HEK293 (cell line): ENCODE measurements around the gene SFXN1.

Experiments used
- CTCF ChIA-PET: fragments of 350-600 bp; formaldehyde crosslinking; extraction: SDS; loops from one replicate; lab custom pipeline; 2021; ENCODE audit warnings: antibody characterized with exemption; lab: Yijun Ruan, JAX
- POLR2A ChIA-PET: fragments of 300-600 bp; formaldehyde crosslinking; extraction: SDS; loops from one replicate; lab custom pipeline; 2020; ENCODE audit warnings: antibody characterized with exemption, inconsistent platforms; lab: Yijun Ruan, JAX
- H3K27ac ChIP-seq: fragments of 200-500 bp; sonication (Bioruptor generic); 2 replicates; pipeline ENCODE4 v1.5.1; 2014; ENCODE audit warnings: low read depth, low read length, control low read depth, inconsistent platforms; ENCODE audit errors: extremely low read depth
- H3K36me3 ChIP-seq, 2 experiments: fragments of 200-500 bp in 1 of 2; sonication (Bioruptor generic) in 1 of 2; 1 replicate in 1 of 2; 2 replicates in 1 of 2; pipeline ENCODE4 v1.5.1; 2014 to 2017; ENCODE audit warnings: inconsistent platforms in 2 of 2, low read length in 2 of 2; ENCODE audit not compliant: control insufficient read depth in 2 of 2, insufficient read depth in 1 of 2
- H3K4me1 ChIP-seq: fragments of 200-500 bp; sonication (Bioruptor generic); 2 replicates; pipeline ENCODE4 v1.5.1; 2014; ENCODE audit warnings: mild to moderate bottlenecking, low read length, inconsistent platforms; ENCODE audit not compliant: control insufficient read depth, insufficient read depth
- H3K4me3 ChIP-seq: 2 replicates; pipeline ENCODE4 v1.5.1; 2011; ENCODE audit warnings: low read depth, mild to moderate bottlenecking, control low read depth, low read length, moderate library complexity
- H3K9me3 ChIP-seq: fragments of 200-500 bp; sonication (Bioruptor generic); 2 replicates; pipeline ENCODE4 v1.5.1; 2014; ENCODE audit warnings: low read depth, low read length, inconsistent platforms; ENCODE audit not compliant: control insufficient read depth, insufficient read depth
- GLI4 ChIP-seq: fragments of 450-650 bp; formaldehyde crosslinking; IDR thresholded peaks from 2 replicates; pipeline ENCODE4 v1.5.1; 2016; ENCODE audit warnings: missing biosample characterization, missing genetic modification characterization
- GLIS2 ChIP-seq: fragments of 450-650 bp; formaldehyde crosslinking; IDR thresholded peaks from 2 replicates; pipeline ENCODE4 v1.5.1; 2016; ENCODE audit warnings: missing biosample characterization, missing genetic modification characterization
- OSR2 ChIP-seq: fragments of 450-650 bp; formaldehyde crosslinking; IDR thresholded peaks from 2 replicates; pipeline ENCODE4 v1.5.1; 2016; ENCODE audit warnings: missing biosample characterization, missing genetic modification characterization
- OVOL3 ChIP-seq: fragments of 450-650 bp; formaldehyde crosslinking; IDR thresholded peaks from 2 replicates; pipeline ENCODE4 v1.5.1; 2016; ENCODE audit warnings: missing biosample characterization, missing genetic modification characterization
- SCRT2 ChIP-seq: fragments of 450-650 bp; formaldehyde crosslinking; IDR thresholded peaks from 2 replicates; pipeline ENCODE4 v1.5.1; 2016; ENCODE audit warnings: missing biosample characterization, missing genetic modification characterization
- SP7 ChIP-seq: fragments of 450-650 bp; formaldehyde crosslinking; IDR thresholded peaks from 2 replicates; pipeline ENCODE4 v1.5.1; 2016; ENCODE audit warnings: missing biosample characterization, missing genetic modification characterization
- ZBTB6 ChIP-seq: fragments of 450-650 bp; formaldehyde crosslinking; IDR thresholded peaks from 2 replicates; pipeline ENCODE4 v1.5.1; 2017; ENCODE audit warnings: missing biosample characterization, missing genetic modification characterization
- ZBTB7A ChIP-seq: fragments of 450-650 bp; formaldehyde crosslinking; IDR thresholded peaks from 2 replicates; pipeline ENCODE4 v1.5.1; 2016; ENCODE audit warnings: low read depth, missing biosample characterization, missing genetic modification characterization
- ZIC2 ChIP-seq: fragments of 450-650 bp; formaldehyde crosslinking; IDR thresholded peaks from 2 replicates; pipeline ENCODE4 v1.5.1; 2016; ENCODE audit warnings: missing biosample characterization, missing genetic modification characterization
- ZNF133 ChIP-seq: fragments of 450-650 bp; formaldehyde crosslinking; IDR thresholded peaks from 2 replicates; pipeline ENCODE4 v1.5.1; 2016; ENCODE audit warnings: missing biosample characterization, missing genetic modification characterization
- ZNF146 ChIP-seq: fragments of 450-650 bp; formaldehyde crosslinking; IDR thresholded peaks from 2 replicates; pipeline ENCODE4 v1.5.1; 2016; ENCODE audit warnings: missing biosample characterization, missing genetic modification characterization
- ZNF155 ChIP-seq: fragments of 450-650 bp; formaldehyde crosslinking; IDR thresholded peaks from 2 replicates; pipeline ENCODE4 v1.5.1; 2016; ENCODE audit warnings: missing biosample characterization, missing genetic modification characterization
- ZNF157 ChIP-seq: fragments of 450-650 bp; formaldehyde crosslinking; IDR thresholded peaks from 2 replicates; pipeline ENCODE4 v1.5.1; 2016; ENCODE audit warnings: missing biosample characterization, missing genetic modification characterization
- ZNF23 ChIP-seq: fragments of 450-650 bp; formaldehyde crosslinking; IDR thresholded peaks from 2 replicates; pipeline ENCODE4 v1.5.1; 2016; ENCODE audit warnings: missing biosample characterization, missing genetic modification characterization, borderline replicate concordance
- ZNF239 ChIP-seq: fragments of 450-650 bp; formaldehyde crosslinking; IDR thresholded peaks from 2 replicates; pipeline ENCODE4 v1.5.1; 2016; ENCODE audit warnings: missing biosample characterization, missing genetic modification characterization
- ZNF24 ChIP-seq: fragments of 450-650 bp; formaldehyde crosslinking; IDR thresholded peaks from 2 replicates; pipeline ENCODE4 v1.5.1; 2016; ENCODE audit warnings: missing biosample characterization, missing genetic modification characterization
- ZNF513 ChIP-seq: fragments of 450-650 bp; IDR thresholded peaks from 2 replicates; pipeline ENCODE4 v1.5.1; 2018; ENCODE audit warnings: missing biosample characterization, missing genetic modification characterization
- ZNF555 ChIP-seq: fragments of 450-650 bp; formaldehyde crosslinking; conservative IDR thresholded peaks from 2 replicates; pipeline ENCODE4 v1.5.1; 2017; ENCODE audit warnings: missing biosample characterization, mild to moderate bottlenecking, missing genetic modification characterization, inconsistent platforms
- ZNF585B ChIP-seq: fragments of 450-650 bp; formaldehyde crosslinking; IDR thresholded peaks from 2 replicates; pipeline ENCODE4 v1.5.1; 2016; ENCODE audit warnings: missing biosample characterization, missing genetic modification characterization
- ZNF600 ChIP-seq: fragments of 450-650 bp; formaldehyde crosslinking; IDR thresholded peaks from 2 replicates; pipeline ENCODE4 v1.5.1; 2016; ENCODE audit warnings: missing biosample characterization, missing genetic modification characterization
- ZNF658 ChIP-seq: fragments of 450-650 bp; formaldehyde crosslinking; IDR thresholded peaks from 2 replicates; pipeline ENCODE4; 2016; ENCODE audit warnings: missing biosample characterization, missing genetic modification characterization
- ZNF704 ChIP-seq: fragments of 450-650 bp; formaldehyde crosslinking; IDR thresholded peaks from 2 replicates; pipeline ENCODE4 v1.5.1; 2016; ENCODE audit warnings: missing biosample characterization, missing genetic modification characterization
- ZNF76 ChIP-seq: fragments of 450-650 bp; formaldehyde crosslinking; IDR thresholded peaks from 2 replicates; pipeline ENCODE4; 2016; ENCODE audit warnings: low read depth, missing biosample characterization, missing genetic modification characterization, borderline replicate concordance
- ZSCAN23 ChIP-seq: fragments of 450-650 bp; formaldehyde crosslinking; IDR thresholded peaks from 2 replicates; pipeline ENCODE4 v1.5.1; 2016; ENCODE audit warnings: missing biosample characterization, missing genetic modification characterization
- ZXDB ChIP-seq: fragments of 450-650 bp; formaldehyde crosslinking; IDR thresholded peaks from 2 replicates; pipeline ENCODE4 v1.5.1; 2016; ENCODE audit warnings: missing biosample characterization, missing genetic modification characterization

SFXN1 gene

GRCh38 chr5:175489693-175490443 is 11.5 kb downstream of the SFXN1 start:
- ChIA-PET POLR2A (interaction anchor here (1.6 kb wide), 1 partner anchor 12 kb away, joined by 3 read pairs; the partner anchor contains the start of gene SFXN1), CTCF (interaction anchor here (0.6 to 2.7 kb wide), 2 partner anchors 25 to 900 kb away, joined by 3 to 6 read pairs; no protein-coding TSS in a partner anchor)
- no peaks in the 10 kb centered on the region for H3K4me1 ChIP-seq
- peaks cover 58 to 84% of the 10 kb centered on the region in 2 experiments for H3K36me3 ChIP-seq
- no peak overlapping the region for H3K4me3 ChIP-seq
- no peak overlapping the region for H3K27ac ChIP-seq
- H3K9me3 ChIP-seq = no peaks in the 10 kb centered on the region
- no peak for TF ChIP-seq ZNF513 (tag by site-specific recombination)
- no peak for TF ChIP-seq ZNF239 (tag by site-specific recombination)
- no peak for TF ChIP-seq ZIC2 (tag by site-specific recombination)
- no peak for TF ChIP-seq ZBTB7A (tag by site-specific recombination)
- no peak for TF ChIP-seq GLI4 (tag by site-specific recombination)
- TF ChIP-seq ZNF555 (tag by site-specific recombination) = no peak
- no peak for TF ChIP-seq OVOL3
- no peak for TF ChIP-seq ZNF24 (tag by site-specific recombination)
- TF ChIP-seq ZSCAN23 (tag by site-specific recombination) = no peak
- no peak for TF ChIP-seq ZNF585B (tag by site-specific recombination)
- no peak for TF ChIP-seq ZNF155 (tag by site-specific recombination)
- TF ChIP-seq ZNF600 (tag by site-specific recombination) = no peak
- TF ChIP-seq ZNF76 = no peak
- TF ChIP-seq ZNF23 (tag by site-specific recombination) = no peak

GRCh38 chr5:175491223-175491622 is 12.9 kb downstream of the SFXN1 start:
- TF ChIP-seq SCRT2 (tag by site-specific recombination) = no peak
- TF ChIP-seq ZNF146 (tag by site-specific recombination) = no peak
- peak; percentile 91 for TF ChIP-seq ZNF133
- TF ChIP-seq ZNF600 (tag by site-specific recombination) = no peak
- no peak for TF ChIP-seq ZXDB
- peaks cover 70 to 85% of the 10 kb centered on the region in 2 experiments for H3K36me3 ChIP-seq
- H3K4me3 ChIP-seq = no peak overlapping the region
- no peak overlapping the region for H3K27ac ChIP-seq
- H3K9me3 ChIP-seq = no peaks in the 10 kb centered on the region
- ChIA-PET CTCF (interaction anchor here (0.6 to 2.7 kb wide), 4 partner anchors 26 to 43 kb away, joined by 3 to 6 read pairs (median 4); no protein-coding TSS in a partner anchor), POLR2A (no interaction called here)
- no peaks in the 10 kb centered on the region for H3K4me1 ChIP-seq

GRCh38 chr5:175493260-175493659 is 14.9 kb downstream of the SFXN1 start:
- CTCF ChIA-PET = no interaction called here
- TF ChIP-seq OSR2 = no peak
- TF ChIP-seq ZNF157 = peak; percentile 48; the same call in 1 of the 2 replicates
- no peak for TF ChIP-seq ZNF658
- TF ChIP-seq ZBTB6 (tag by site-specific recombination) = no peak
- TF ChIP-seq GLIS2 (tag by site-specific recombination) = no peak
- no peak for TF ChIP-seq SP7 (tag by site-specific recombination)
- TF ChIP-seq ZNF704 (tag by site-specific recombination) = no peak
- TF ChIP-seq ZNF585B (tag by site-specific recombination) = no peak
- H3K36me3 ChIP-seq = peaks cover 76 to 89% of the 10 kb centered on the region in 2 experiments

More at GRCh38 chr5:175493260-175493659, 14.9 kb downstream of the SFXN1 start:
- Histone ChIP-seq H3K4me3 (no peak overlapping the region), H3K9me3 (no peaks in the 10 kb centered on the region), H3K4me1 (no peaks in the 10 kb centered on the region), H3K27ac (no peak overlapping the region)
- POLR2A ChIA-PET = no interaction called here
